Stimulated activated memory B cell treated with anti-CD40 and anti-IgM and Interleukin-4, amounts not matched to agents 10 μg/mL and 1 μg/mL and 100 μg/mL, for 72 hours (primary cell): ENCODE measurements around the gene FOXD2.
A peak's percentile ranks its signal among the peaks of the same experiment; 100 is the strongest.

Source experiments
- ATAC-seq: fragments of 150-1000 bp; cut with Tn5 transposase; 2 replicates; pipeline ENCODE4 v1.10.0; 2021
- H3K27ac Mint-ChIP-seq: one replicate; pipeline ENCODE4 v1.8.0; 2022; ENCODE audit warnings: mild to moderate bottlenecking, mixed read lengths
- H3K27me3 Mint-ChIP-seq: one replicate; pipeline ENCODE4 v1.8.0; 2022; ENCODE audit warnings: mixed read lengths
- H3K36me3 Mint-ChIP-seq: one replicate; pipeline ENCODE4 v1.8.0; 2022; ENCODE audit warnings: mixed read lengths
- H3K4me1 Mint-ChIP-seq: one replicate; pipeline ENCODE4 v1.8.0; 2022; ENCODE audit warnings: mixed read lengths
- H3K4me3 Mint-ChIP-seq: one replicate; pipeline ENCODE4 v1.8.0; 2022; ENCODE audit warnings: mild to moderate bottlenecking, moderate library complexity, mixed read lengths
- H3K9me3 Mint-ChIP-seq: one replicate; pipeline ENCODE4 v1.8.0; 2022; ENCODE audit warnings: mixed read lengths

FOXD2 gene

GRCh38 chr1:47432071-47433036 is 5.5 kb upstream of the FOXD2 start:
- H3K27ac Mint-ChIP-seq, result no peak overlapping the region
- no peaks in the 10 kb centered on the region for H3K9me3 Mint-ChIP-seq
- peaks cover 44% of the 10 kb centered on the region for H3K4me1 Mint-ChIP-seq
- H3K36me3 Mint-ChIP-seq, result no peaks in the 10 kb centered on the region
- peak overlapping the region; percentile 19 for H3K4me3 Mint-ChIP-seq
- ATAC-seq, result no peak
- peaks cover 48% of the 10 kb centered on the region for H3K27me3 Mint-ChIP-seq

- Mint-ChIP-seq H3K4me1 (peaks cover 44% of the 10 kb centered on the region), H3K27me3 (peaks cover 48% of the 10 kb centered on the region), H3K4me3 (no peak overlapping the region), H3K27ac (no peak overlapping the region), H3K9me3 (no peaks in the 10 kb centered on the region), H3K36me3 (no peaks in the 10 kb centered on the region)
- no peak for ATAC-seq
These were observed 4.8 kb upstream of the FOXD2 start for GRCh38 chr1:47433037-47433421.

GRCh38 chr1:47433477-47434050 is 4.3 kb upstream of the FOXD2 start:
- H3K27me3 Mint-ChIP-seq, result peaks cover 48% of the 10 kb centered on the region
- no peak for ATAC-seq
- H3K27ac Mint-ChIP-seq, result no peak overlapping the region
- peaks cover 44% of the 10 kb centered on the region for H3K4me1 Mint-ChIP-seq
- H3K4me3 Mint-ChIP-seq, result no peak overlapping the region
- H3K36me3 Mint-ChIP-seq, result no peaks in the 10 kb centered on the region
- no peaks in the 10 kb centered on the region for H3K9me3 Mint-ChIP-seq

GRCh38 chr1:47434051-47434842 is 3.6 kb upstream of the FOXD2 start:
- no peak for ATAC-seq
- Mint-ChIP-seq H3K27me3 (peaks cover 48% of the 10 kb centered on the region), H3K4me1 (peaks cover 44% of the 10 kb centered on the region), H3K9me3 (no peaks in the 10 kb centered on the region), H3K4me3 (no peak overlapping the region), H3K27ac (no peak overlapping the region), H3K36me3 (no peaks in the 10 kb centered on the region)

- peaks cover 46% of the 10 kb centered on the region for H3K27me3 Mint-ChIP-seq
- H3K4me3 Mint-ChIP-seq, result no peak overlapping the region
- H3K36me3 Mint-ChIP-seq, result no peaks in the 10 kb centered on the region
These were observed 2.1 kb upstream of the FOXD2 start for GRCh38 chr1:47435506-47436303.

GRCh38 chr1:47436304-47436978 is 1.4 kb upstream of the FOXD2 start:
- no peaks in the 10 kb centered on the region for H3K36me3 Mint-ChIP-seq
- H3K4me1 Mint-ChIP-seq, result peaks cover 37% of the 10 kb centered on the region
- peak overlapping the region; percentile 62 for H3K27ac Mint-ChIP-seq
- peak; percentile 59 for ATAC-seq
- peaks cover 39% of the 10 kb centered on the region for H3K27me3 Mint-ChIP-seq
- no peaks in the 10 kb centered on the region for H3K9me3 Mint-ChIP-seq
- peak overlapping the region; percentile 94 for H3K4me3 Mint-ChIP-seq

More at GRCh38 chr1:47435506-47436303, 2.1 kb upstream of the FOXD2 start:
- Mint-ChIP-seq H3K27ac (no peak overlapping the region), H3K9me3 (no peaks in the 10 kb centered on the region), H3K4me1 (peaks cover 44% of the 10 kb centered on the region)
- no peak for ATAC-seq

GRCh38 chr1:47436979-47437446 is 831 bp upstream of the FOXD2 start:
- ATAC-seq, result peak; percentile 17
- peak overlapping the region; percentile 94 for H3K4me3 Mint-ChIP-seq
- H3K27ac Mint-ChIP-seq, result peak overlapping the region; percentile 62
- peaks cover 33% of the 10 kb centered on the region for H3K27me3 Mint-ChIP-seq
- peaks cover 32% of the 10 kb centered on the region for H3K4me1 Mint-ChIP-seq
- no peaks in the 10 kb centered on the region for H3K36me3 Mint-ChIP-seq
- H3K9me3 Mint-ChIP-seq, result no peaks in the 10 kb centered on the region

- Mint-ChIP-seq H3K4me3 (peak overlapping the region; percentile 94), H3K4me1 (peaks cover 18% of the 10 kb centered on the region), H3K36me3 (no peaks in the 10 kb centered on the region), H3K27ac (no peak overlapping the region), H3K27me3 (peaks cover 19% of the 10 kb centered on the region), H3K9me3 (no peaks in the 10 kb centered on the region)
- no peak for ATAC-seq
These were observed 547 bp downstream of the FOXD2 start for GRCh38 chr1:47438165-47439016.

- no peak overlapping the region for H3K27ac Mint-ChIP-seq
- H3K4me3 Mint-ChIP-seq, result peak overlapping the region; percentile 16
- ATAC-seq, result no peak
- peaks cover 14% of the 10 kb centered on the region for H3K4me1 Mint-ChIP-seq
- H3K9me3 Mint-ChIP-seq, result no peaks in the 10 kb centered on the region
- peaks cover 11% of the 10 kb centered on the region for H3K27me3 Mint-ChIP-seq
- no peaks in the 10 kb centered on the region for H3K36me3 Mint-ChIP-seq
These were observed 1.4 kb downstream of the FOXD2 start for GRCh38 chr1:47439017-47439818.

GRCh38 chr1:47439819-47440598 is 2.2 kb downstream of the FOXD2 start:
- H3K27ac Mint-ChIP-seq, result no peak overlapping the region
- H3K4me3 Mint-ChIP-seq, result peak overlapping the region; percentile 24

GRCh38 chr1:47440599-47441081 is 2.8 kb downstream of the FOXD2 start:
- ATAC-seq, result no peak
- peaks cover 19% of the 10 kb centered on the region for H3K4me1 Mint-ChIP-seq
- H3K9me3 Mint-ChIP-seq, result no peaks in the 10 kb centered on the region
- H3K36me3 Mint-ChIP-seq, result no peaks in the 10 kb centered on the region
- H3K27ac Mint-ChIP-seq, result no peak overlapping the region
- no peaks in the 10 kb centered on the region for H3K27me3 Mint-ChIP-seq
- no peak overlapping the region for H3K4me3 Mint-ChIP-seq

More at GRCh38 chr1:47439819-47440598, 2.2 kb downstream of the FOXD2 start:
- ATAC-seq, result no peak
- Mint-ChIP-seq H3K9me3 (no peaks in the 10 kb centered on the region), H3K27me3 (peaks cover 3% of the 10 kb centered on the region), H3K36me3 (no peaks in the 10 kb centered on the region), H3K4me1 (peaks cover 16% of the 10 kb centered on the region)

GRCh38 chr1:47441450-47442106 is 3.7 kb downstream of the FOXD2 start:
- Mint-ChIP-seq H3K27me3 (no peaks in the 10 kb centered on the region), H3K27ac (no peak overlapping the region), H3K4me3 (no peak overlapping the region), H3K36me3 (no peaks in the 10 kb centered on the region), H3K9me3 (no peaks in the 10 kb centered on the region), H3K4me1 (peaks cover 14% of the 10 kb centered on the region)
- ATAC-seq, result no peak
